Mammary epithelial cell (primary cell): ENCODE measurements around the gene ST3GAL4.

ENCODE experiments used
- CTCF ChIP-seq, 2 donors: IDR thresholded peaks in 1 of 2; conservative IDR thresholded peaks in 1 of 2; 2 replicates each; pipeline ENCODE4 v1.5.1; 2011 to 2012; ENCODE audit warnings: inconsistent platforms in 2 of 2, low read length in 2 of 2, mild to moderate bottlenecking in 2 of 2, control low read depth in 1 of 2, low read depth in 1 of 2; ENCODE audit not compliant: insufficient read depth in 1 of 2; ENCODE audit errors: extremely low read depth in 1 of 2
- EZH2 ChIP-seq: IDR thresholded peaks from 2 replicates; pipeline ENCODE4 v1.6.1; 2012; ENCODE audit warnings: low read length, inconsistent platforms, borderline replicate concordance

GRCh38 chr11:126432525-126432924 lies 77.0 kb downstream of the ST3GAL4 start:
- TF ChIP-seq CTCF (conservative IDR thresholded peaks at IDR 0.05 in 1 of 2, IDR thresholded peaks at IDR 0.05 in 1 of 2; ENCODE audit: extremely low read depth in 1 of 2, insufficient read depth in 1 of 2, low read depth in 1 of 2, low read length in 2 of 2) (no peak), EZH2 (no peak)
